C4-2B (cell line): Measurements from ENCODE around the gene CRMP1.

Source experiments
- H3K27ac ChIP-seq: fragments of 450-650 bp; 2 replicates; pipeline ENCODE4 v1.5.1; 2017
- CTCF ChIP-seq: fragments of 450-650 bp; conservative IDR thresholded peaks from 2 replicates; pipeline ENCODE4 v1.5.1; 2017; ENCODE audit warnings: mild to moderate bottlenecking
- ZFX ChIP-seq: fragments of 450-650 bp; IDR thresholded peaks from 2 replicates; pipeline ENCODE4 v1.6.1; 2017

The CRMP1 gene

GRCh38 chr4:5888222-5889001 is 4.5 kb downstream of the CRMP1 start:
- TF ChIP-seq CTCF, result no peak
- TF ChIP-seq ZFX, result no peak

GRCh38 chr4:5887361-5888221 is 5.3 kb downstream of the CRMP1 start:
- TF ChIP-seq ZFX, result no peak
- TF ChIP-seq CTCF, result no peak
- H3K27ac ChIP-seq, result no peak overlapping the region

More at GRCh38 chr4:5888222-5889001, 4.5 kb downstream of the CRMP1 start:
- H3K27ac ChIP-seq, result no peak overlapping the region

GRCh38 chr4:5887011-5887360 is 5.9 kb downstream of the CRMP1 start:
- no peak overlapping the region for H3K27ac ChIP-seq
- TF ChIP-seq ZFX (no peak), CTCF (no peak)

GRCh38 chr4:5885733-5886132 is 7.2 kb downstream of the CRMP1 start:
- TF ChIP-seq CTCF, result no peak
- TF ChIP-seq ZFX, result no peak
- no peak overlapping the region for H3K27ac ChIP-seq

GRCh38 chr4:5884796-5885195 is 8.1 kb downstream of the CRMP1 start:
- no peak overlapping the region for H3K27ac ChIP-seq
- TF ChIP-seq CTCF (no peak), ZFX (no peak)

- no peak overlapping the region for H3K27ac ChIP-seq
- TF ChIP-seq ZFX (no peak), CTCF (no peak)
These were observed 9.0 kb downstream of the CRMP1 start for GRCh38 chr4:5883916-5884315.

- H3K27ac ChIP-seq, result no peak overlapping the region
- TF ChIP-seq CTCF (no peak), ZFX (no peak)
These were observed 9.9 kb downstream of the CRMP1 start for GRCh38 chr4:5882947-5883346.
